ENCODE data around the gene ATP13A5.

GRCh38 chr3:193330555-193331204, 47.9 kb downstream of the ATP13A5 start:
- TF ChIP-seq, protein P1, sequence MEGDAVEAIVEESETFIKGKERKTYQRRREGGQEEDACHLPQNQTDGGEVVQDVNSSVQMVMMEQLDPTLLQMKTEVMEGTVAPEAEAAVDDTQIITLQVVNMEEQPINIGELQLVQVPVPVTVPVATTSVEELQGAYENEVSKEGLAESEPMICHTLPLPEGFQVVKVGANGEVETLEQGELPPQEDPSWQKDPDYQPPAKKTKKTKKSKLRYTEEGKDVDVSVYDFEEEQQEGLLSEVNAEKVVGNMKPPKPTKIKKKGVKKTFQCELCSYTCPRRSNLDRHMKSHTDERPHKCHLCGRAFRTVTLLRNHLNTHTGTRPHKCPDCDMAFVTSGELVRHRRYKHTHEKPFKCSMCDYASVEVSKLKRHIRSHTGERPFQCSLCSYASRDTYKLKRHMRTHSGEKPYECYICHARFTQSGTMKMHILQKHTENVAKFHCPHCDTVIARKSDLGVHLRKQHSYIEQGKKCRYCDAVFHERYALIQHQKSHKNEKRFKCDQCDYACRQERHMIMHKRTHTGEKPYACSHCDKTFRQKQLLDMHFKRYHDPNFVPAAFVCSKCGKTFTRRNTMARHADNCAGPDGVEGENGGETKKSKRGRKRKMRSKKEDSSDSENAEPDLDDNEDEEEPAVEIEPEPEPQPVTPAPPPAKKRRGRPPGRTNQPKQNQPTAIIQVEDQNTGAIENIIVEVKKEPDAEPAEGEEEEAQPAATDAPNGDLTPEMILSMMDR (IDR thresholded peaks at IDR 0.05), result no peak
- TF ChIP-seq POLR2A (IDR thresholded peaks at IDR 0.05), result no peak
